ENCODE data around the gene JAG1.

The JAG1 gene

DNA sequence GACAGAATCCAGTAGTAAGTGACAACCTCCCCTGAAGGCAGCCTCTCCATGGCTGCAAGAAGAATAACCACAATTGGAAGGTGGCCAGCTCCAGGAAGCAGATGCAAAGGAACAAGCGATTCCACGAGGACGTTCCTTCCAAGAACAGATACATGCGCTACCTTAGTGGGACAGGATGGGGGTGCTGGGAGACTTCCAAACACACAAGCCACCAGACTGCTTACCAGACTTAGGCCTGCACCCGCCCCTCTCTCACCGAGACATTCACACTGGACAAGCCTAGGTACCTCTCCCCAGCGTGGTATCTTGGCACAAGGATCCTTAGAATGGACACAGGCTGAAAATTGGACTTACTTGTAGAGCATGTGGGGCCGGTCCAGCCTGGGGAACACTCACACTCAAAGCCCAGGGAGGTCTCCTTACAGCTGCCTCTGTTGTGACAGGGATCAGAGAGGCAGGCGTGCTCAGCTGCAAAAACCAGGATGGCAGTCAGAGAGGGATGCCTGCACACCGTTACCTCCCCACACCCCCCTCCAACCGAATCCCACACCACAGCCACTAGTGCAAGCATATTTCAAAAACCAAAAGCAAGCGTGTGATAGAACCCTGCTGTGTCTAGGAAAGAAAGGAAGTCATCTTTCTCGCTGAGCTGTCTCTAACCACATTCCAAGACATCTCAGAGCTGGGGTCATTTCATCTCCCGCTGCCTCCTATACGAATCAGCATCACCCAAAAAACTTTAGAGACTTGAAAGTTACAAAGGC is 22.4 kb downstream of the JAG1 start:
- no peak for DNase-seq

DNA sequence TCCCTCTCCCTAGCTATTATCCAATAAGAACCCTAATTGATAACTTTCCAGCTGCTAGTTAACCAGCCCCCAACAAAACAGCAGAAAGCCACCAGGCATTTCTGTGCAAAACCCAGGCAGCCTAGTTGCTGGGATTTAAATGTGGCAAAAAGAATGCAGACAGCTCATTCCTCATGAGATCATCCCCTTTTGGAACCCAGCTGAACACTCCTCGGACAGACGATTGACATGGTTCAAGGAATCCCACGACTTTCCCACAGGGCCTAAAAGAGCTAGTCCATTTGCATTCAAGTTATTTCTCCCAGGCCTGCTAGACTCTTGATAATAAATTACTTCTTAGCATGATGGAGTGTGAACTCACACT is 24.0 kb downstream of the JAG1 start:
- no peak for DNase-seq

DNA sequence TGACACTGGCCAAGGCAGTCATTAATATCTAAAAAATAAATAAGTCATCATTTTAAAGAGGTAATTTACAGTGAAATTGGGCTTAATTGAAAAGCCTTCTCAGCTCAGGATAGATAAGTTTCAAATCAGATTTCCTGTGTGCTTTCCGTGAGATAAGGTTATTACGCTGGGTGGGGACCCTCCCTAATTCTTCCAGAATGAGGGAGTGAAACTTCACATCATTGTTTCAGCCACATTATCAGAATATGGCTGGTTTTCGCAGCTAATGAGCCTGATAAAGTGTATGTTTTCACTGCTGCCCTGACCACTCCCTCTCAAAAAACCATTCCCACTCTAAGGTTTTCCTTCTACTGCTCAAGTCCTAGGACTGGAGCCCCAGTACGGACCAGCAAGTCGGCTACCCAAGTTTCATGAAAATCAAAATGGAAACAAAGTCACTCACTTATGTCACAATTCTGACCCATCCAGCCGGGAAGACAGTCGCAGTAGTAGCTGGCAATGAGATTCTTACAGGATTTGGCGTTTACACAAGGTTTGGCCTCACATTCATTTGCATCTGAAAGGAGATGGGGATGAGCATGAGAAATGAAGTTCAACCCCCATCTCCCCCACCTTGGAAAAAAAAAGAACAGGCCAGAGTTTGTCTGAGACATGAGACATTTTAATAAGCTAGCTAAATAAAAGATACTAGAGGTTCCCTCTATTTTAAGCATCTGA is 24.6 kb downstream of the JAG1 start:
- no peak for DNase-seq

- no peak for DNase-seq
Measured at GRCh38 chr20:10648651-10649050, 25.1 kb downstream of the JAG1 start.

- no peak for DNase-seq
Measured at GRCh38 chr20:10647909-10648308, 25.9 kb downstream of the JAG1 start.

DNA sequence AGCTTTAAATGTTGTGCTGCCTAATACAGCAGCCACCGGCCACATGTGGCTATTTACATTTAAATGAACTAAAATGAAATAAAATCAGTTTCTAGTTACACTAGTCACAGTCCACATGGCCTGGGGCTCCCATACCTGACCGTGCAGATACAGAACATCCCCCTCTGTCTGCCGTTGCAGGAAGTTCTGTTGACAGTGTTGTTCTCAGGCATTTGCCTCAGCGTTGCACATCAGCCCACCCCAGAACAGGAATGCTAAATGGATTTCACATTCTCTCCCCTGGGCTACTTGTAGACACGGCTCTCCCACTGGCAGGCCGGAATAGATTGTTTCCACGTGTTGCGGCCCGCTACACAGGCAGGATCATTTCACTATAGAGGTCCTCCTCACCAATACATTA is 26.3 kb downstream of the JAG1 start:
- DNase-seq, result no peak

DNA sequence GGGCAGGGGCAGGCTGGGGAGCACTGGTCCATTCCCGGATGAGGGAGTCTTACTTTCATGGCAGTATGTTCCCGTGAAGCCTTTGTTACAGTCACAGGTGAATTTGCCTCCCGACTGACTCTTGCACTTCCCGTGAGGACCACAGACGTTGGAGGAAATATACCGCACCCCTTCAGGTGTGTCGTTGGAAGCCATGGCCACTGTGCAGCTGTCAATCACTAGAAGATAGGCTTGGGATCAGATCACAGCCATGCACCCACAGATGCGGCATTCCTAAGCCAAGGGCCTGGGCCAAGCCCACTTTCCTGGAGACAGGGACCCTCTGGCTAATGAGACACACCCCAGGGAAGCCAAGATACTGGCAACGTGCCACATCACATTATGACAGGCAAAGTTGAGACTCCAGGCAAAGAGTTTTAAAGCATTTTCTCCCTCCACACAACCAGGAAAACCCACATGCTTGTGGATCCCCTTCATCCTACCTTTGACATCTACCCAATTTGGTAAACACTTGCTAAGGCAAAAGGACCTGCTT is 26.8 kb downstream of the JAG1 start:
- no peak for DNase-seq

DNA sequence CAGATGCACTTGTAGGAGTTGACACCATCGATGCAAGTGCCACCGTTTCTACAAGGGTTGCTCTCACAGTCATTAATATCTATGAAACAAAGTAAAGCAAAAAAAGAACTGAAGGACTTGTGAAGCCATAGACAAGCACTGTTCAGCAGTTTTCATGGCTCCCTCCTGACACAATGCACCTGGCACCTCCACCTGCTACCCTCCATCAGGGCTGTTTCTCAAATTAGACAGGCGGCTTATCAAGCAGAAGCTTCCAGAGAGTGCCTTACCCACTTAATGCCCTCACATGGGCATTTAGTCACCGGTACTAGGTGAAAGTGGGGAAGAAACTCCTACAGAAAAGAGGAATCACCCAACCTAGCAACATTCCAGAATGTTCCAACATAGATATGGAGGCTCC is 27.8 kb downstream of the JAG1 start:
- no peak for DNase-seq

DNA sequence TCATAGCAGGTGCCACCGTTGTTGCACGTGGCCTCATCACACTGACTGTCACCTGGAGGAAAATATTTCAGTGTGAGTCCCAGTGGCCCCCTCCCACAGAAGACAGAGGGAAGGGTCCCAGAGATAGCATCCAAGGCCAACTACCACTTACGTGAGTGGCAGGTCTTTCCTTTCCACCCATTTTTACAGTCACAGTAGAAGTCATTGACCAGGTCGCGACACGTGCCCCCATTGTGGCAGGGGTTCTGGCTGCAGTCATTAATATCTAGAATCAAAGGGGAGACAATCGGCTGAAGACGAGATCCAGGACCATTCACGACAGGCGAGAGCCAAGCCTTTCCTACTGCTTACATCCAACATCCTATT is 28.6 kb downstream of the JAG1 start:
- no peak for DNase-seq

GRCh38 chr20:10644458-10645204 is 29.2 kb downstream of the JAG1 start:
- no peak for DNase-seq

- no peak for DNase-seq
Measured at GRCh38 chr20:10643560-10643873, 30.3 kb downstream of the JAG1 start.

GRCh38 chr20:10642856-10643559 is 30.8 kb downstream of the JAG1 start:
- DNase-seq, result no peak

- no peak for DNase-seq
Measured at GRCh38 chr20:10641893-10642292, 31.9 kb downstream of the JAG1 start.

GRCh38 chr20:10641467-10641866 is 32.3 kb downstream of the JAG1 start:
- no peak for DNase-seq

DNA sequence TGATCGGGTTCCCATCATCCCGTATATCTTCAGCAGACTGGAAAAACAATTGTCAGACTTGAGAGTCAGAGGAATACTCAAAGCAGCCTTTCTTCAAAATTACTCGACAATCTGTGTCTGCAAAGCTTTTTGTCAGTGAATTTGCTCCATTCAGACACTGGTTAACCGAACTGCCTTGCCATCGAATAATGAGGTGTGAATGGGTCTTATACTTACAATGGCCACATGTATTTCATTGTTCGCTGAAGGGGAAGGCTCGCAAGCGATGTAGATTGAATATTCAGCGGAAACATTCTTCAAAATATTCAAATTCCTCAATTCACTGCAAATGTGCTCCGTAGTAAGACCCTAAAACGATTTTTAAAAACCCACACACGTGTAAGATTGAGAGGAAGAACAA is 32.9 kb downstream of the JAG1 start:
- DNase-seq, result no peak

DNA sequence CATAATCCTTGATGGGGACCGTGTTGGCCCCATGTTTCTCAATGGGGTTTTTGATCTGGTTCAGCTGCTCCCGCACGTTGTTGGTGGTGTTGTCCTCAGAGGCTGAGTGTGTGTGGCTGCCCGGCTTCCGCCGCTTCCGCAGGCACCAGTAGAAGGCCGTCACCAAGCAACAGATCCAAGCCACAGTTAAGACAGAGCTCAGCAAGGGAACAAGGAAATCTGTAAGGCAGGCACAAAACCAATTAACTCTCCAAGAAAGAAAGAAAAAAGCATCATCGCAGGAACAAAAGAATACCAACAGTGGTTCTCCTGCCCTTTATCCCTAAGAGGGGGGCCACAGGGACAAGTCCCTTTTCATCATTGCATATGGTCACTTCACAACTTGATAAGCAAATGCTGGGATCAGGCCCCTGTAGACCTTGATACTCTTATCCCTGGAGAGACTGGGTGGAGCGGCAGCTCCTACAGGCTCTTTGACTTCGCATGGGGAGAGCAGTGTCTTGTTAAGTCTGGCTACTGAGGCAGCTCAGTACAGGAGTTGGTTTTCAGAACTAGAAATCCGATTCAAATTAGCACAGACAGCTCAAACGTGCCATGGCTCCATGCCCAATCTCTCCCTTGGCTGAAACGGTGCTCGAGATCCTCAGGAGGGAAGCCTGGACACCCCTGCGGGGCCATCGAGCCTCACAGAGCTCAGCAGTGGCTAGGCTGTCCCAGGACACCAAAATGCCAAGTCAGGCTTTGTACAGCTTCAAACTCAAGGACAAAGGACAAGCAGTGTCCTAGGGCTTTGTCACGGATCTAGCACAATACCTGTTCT is 33.9 kb downstream of the JAG1 start:
- no peak for DNase-seq

DNA sequence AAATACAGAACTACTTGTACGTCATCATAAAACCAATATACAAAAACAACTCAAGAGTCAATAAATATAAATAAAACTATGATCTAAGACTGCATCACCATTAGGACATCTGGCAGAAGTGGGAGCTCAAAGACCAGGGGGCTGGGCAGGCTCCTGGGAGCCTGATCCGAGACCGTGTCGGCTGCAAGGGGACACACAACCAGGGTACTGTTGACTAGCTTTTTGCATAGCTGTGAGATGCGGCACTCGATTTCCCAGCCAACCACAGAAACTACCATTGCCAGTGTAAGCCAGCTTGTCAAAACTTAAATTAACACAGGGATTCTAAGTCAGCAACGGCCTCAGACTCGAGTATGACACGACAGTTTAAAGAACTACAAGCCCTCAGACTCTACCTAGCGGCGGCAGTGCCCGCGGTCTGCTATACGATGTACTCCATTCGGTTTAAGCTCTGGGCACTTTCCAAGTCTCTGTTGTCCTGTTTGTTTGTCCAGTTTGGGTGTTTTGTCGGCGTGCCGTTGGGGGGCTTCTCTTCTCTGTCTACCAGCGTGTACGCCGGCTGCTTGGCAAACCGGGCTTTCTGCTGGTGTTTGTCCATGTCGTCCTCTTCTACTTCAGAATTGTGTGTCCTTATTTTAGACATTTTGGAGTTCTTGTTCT is 34.6 kb downstream of the JAG1 start:
- DNase-seq, result no peak

DNA sequence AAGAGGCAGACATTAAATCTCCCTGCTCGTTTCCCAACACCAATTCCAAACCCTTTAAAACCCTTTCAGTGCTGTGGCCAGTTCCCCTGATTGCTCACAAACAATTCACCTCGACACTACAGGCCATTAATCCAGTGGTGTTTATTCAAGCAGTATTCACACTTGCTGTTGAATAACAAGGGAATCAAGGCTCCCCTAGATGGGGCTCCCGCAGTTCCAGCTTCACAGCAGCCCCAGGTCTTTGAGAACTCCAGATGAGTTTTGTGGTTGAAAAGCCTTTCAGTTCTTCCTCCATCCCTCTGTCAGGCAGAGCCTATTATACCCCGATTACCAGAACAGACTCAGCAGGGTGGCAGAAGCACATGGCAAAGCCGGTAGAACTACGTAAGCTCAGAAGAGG is 36.2 kb downstream of the JAG1 start:
- no peak for DNase-seq

DNA sequence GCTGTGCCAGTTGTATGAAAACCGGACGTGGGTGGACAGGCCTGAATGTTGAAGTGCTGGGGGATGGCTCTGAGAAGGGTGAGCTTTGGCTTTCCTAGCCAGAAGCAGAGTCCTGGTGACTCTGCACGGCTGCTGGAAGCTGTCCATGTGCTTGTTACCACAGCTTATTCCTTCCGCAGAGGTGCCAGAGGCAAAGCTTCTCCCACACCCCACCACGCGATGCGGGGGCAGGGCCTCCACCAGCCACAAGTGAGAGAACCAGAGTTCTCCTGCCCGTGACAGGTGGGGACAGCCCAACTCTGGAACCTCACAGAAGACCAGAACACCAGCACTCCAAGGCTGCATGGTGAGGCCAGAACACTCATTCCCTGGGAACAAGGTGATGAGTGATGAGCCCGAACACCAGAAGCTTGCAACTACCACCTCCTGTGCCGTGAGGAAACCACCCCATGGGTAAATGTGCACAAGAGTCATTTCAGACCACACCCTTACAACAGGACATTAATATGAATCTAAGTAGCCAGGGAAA is 36.7 kb downstream of the JAG1 start:
- no peak for DNase-seq

DNA sequence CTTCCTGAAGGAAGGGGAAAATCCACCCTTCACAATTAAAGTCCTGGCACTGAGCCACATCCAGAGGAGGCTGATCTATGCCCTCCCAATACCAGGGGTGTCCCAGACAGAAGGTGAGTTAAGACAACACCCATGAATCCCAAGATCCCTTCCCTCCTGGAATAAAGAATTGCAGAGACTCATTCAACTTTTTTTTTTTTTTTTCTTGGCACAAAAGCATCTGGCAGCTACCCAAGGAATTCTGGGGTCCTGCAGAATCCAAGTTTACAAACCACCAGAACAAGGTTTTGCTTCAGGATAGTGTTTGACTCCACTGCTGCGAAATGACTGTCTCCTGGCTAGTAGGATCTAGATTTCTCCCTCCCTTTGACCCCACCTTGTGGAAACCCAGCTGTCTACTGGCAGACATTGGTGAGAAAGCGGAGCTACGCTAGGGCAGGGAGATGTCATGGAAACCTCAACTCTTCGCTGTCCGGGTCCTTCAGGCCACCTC is 37.4 kb downstream of the JAG1 start:
- DNase-seq, result no peak

- DNase-seq, result no peak
Measured at GRCh38 chr20:10635476-10636208, 38.2 kb downstream of the JAG1 start.

All from SIG-M5 (cell line).